ENCODE measurements around the gene CWC27.

The CWC27 gene

DNA sequence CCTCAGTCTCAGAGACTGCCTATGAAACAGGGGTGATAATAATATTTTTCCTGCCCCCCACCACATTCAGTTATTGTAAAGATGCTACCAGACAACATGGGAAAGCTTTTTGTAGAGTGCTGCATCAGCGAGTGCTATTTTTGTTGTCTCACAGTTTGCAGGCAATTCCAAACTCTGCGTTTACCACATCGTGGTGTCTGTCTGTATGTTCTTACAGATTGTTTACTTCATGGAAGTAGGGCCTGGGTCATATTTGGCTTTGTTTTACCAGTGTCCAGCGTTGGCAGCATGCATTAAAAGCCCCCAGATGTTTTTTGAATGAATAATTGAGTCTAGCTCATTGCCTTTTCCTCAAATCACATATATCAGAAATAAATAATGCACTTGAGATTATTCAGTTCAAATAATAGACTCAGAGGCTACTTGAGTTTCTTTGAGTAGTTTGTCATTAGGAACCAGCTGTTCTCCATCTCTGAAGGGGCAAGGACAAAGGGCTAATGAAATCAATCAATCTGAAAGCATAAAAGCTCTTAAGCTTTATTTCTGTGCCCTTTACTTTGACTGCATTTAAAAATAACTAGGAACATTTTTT is 243.7 kb downstream of the CWC27 start:
- no peaks in the 10 kb centered on the region for H3K27me3 ChIP-seq (replicated peaks; ENCODE audit: control insufficient read depth, insufficient read depth, low read length)
- TF ChIP-seq, protein P1, sequence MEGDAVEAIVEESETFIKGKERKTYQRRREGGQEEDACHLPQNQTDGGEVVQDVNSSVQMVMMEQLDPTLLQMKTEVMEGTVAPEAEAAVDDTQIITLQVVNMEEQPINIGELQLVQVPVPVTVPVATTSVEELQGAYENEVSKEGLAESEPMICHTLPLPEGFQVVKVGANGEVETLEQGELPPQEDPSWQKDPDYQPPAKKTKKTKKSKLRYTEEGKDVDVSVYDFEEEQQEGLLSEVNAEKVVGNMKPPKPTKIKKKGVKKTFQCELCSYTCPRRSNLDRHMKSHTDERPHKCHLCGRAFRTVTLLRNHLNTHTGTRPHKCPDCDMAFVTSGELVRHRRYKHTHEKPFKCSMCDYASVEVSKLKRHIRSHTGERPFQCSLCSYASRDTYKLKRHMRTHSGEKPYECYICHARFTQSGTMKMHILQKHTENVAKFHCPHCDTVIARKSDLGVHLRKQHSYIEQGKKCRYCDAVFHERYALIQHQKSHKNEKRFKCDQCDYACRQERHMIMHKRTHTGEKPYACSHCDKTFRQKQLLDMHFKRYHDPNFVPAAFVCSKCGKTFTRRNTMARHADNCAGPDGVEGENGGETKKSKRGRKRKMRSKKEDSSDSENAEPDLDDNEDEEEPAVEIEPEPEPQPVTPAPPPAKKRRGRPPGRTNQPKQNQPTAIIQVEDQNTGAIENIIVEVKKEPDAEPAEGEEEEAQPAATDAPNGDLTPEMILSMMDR (IDR thresholded peaks at IDR 0.05; ENCODE audit: insufficient read depth, low read length, poor library complexity, severe bottlenecking) = no peak
- no peaks in the 10 kb centered on the region for H3K36me3 ChIP-seq (ENCODE audit: control insufficient read depth, insufficient read depth, low read length)
- no peak for DNase-seq (ENCODE audit: extremely low read depth, insufficient read length)
- H3K4me3 ChIP-seq (replicated peaks; ENCODE audit: low read depth, low read length) = no peak overlapping the region

DNA sequence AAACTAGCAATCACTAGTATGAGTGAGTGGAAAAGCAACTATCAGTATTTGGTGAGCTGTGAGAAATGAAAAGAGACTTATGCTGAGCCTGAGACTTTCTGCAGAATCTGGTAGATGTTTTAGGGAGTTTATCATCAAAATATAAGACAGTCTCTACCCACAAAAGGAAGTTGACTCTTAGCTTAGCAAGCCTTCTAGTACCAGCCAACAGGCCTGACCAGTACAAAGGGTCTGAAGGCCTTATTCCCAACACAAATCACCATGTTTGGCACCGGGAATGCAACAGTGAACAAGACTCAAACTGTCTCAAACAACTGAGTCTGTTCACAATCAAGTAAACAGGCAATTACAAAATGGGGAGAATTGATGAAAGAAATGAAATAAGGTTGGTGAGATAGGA is 244.4 kb downstream of the CWC27 start:
- TF ChIP-seq, protein P1 (IDR thresholded peaks at IDR 0.05; ENCODE audit: insufficient read depth, low read length, poor library complexity, severe bottlenecking) = no peak
- no peak for DNase-seq (ENCODE audit: extremely low read depth, insufficient read length)
- no peaks in the 10 kb centered on the region for H3K36me3 ChIP-seq (ENCODE audit: control insufficient read depth, insufficient read depth, low read length)
- no peaks in the 10 kb centered on the region for H3K27me3 ChIP-seq (replicated peaks; ENCODE audit: control insufficient read depth, insufficient read depth, low read length)
- no peak overlapping the region for H3K4me3 ChIP-seq (replicated peaks; ENCODE audit: low read depth, low read length)

DNA sequence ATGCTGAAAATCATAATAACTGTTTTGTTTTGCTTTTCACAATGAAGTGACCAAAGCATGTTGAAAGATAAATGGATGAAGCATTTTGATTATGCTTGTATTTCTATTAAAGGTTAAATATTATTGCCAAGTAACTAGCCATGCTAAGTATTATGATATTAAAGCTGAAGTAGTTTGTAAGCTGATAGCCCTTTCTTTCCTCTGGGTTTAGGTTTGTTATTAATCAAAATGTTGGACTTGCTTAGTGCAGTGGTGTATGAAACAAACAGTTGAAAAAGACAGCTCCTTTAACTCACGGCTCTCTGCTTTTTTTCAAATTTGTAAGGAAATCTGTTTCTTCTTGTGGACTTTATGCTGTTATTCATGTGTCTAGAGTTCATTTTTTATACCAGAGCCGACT is 246.0 kb downstream of the CWC27 start:
- TF ChIP-seq, protein P1 (IDR thresholded peaks at IDR 0.05; ENCODE audit: insufficient read depth, low read length, poor library complexity, severe bottlenecking) = no peak
- Histone ChIP-seq H3K27me3 (replicated peaks; ENCODE audit: control insufficient read depth, insufficient read depth, low read length) (no peaks in the 10 kb centered on the region), H3K4me3 (replicated peaks; ENCODE audit: low read depth, low read length) (no peak overlapping the region), H3K36me3 (ENCODE audit: control insufficient read depth, insufficient read depth, low read length) (no peaks in the 10 kb centered on the region)
- no peak for DNase-seq (ENCODE audit: extremely low read depth, insufficient read length)

DNA sequence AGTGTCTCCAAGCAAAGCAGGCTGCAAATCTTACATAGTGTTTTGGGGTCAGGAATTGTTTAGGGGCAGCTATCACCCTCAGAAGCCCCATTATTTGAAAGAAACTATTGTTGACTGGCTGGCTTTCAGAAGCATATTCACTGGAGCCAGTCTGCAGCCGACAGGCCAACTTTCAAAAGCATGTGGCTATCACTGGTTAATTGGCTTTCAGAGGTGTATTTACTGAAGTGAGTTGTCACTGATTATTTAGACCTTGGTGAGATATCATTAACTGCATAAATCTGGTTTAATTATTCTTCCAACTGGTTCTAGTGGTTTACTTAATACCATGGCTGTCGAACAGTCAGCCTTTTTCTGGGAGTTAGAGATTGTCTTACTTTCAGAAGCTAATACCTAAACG is 247.0 kb downstream of the CWC27 start:
- Histone ChIP-seq H3K4me3 (replicated peaks; ENCODE audit: low read depth, low read length) (no peak overlapping the region), H3K27me3 (replicated peaks; ENCODE audit: control insufficient read depth, insufficient read depth, low read length) (no peaks in the 10 kb centered on the region), H3K36me3 (ENCODE audit: control insufficient read depth, insufficient read depth, low read length) (no peaks in the 10 kb centered on the region)
- no peak for DNase-seq (ENCODE audit: extremely low read depth, insufficient read length)
- TF ChIP-seq, protein P1 (IDR thresholded peaks at IDR 0.05; ENCODE audit: insufficient read depth, low read length, poor library complexity, severe bottlenecking) = no peak

DNA sequence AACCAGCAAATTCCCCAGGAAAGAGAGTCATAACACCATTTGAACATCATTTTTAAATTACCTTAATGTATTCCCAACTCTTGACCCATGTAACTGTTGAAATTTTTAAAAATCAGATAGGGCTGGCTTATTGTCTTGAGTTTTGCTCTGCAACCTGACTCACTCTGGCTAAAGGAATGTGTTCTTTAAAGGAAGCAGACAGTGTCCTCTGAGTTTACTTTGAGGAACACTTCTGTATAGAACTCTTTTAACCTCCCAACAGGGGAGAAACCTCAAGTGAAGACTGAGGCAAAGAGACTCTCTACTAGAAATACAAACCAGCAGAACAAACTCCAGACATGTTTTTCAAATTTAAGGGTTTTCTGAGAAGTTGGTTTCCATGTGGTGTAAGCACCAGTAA is 248.9 kb downstream of the CWC27 start:
- H3K27me3 ChIP-seq (replicated peaks; ENCODE audit: control insufficient read depth, insufficient read depth, low read length) = no peaks in the 10 kb centered on the region
- H3K4me3 ChIP-seq (replicated peaks; ENCODE audit: low read depth, low read length) = no peak overlapping the region
- DNase-seq (ENCODE audit: extremely low read depth, insufficient read length) = no peak
- no peaks in the 10 kb centered on the region for H3K36me3 ChIP-seq (ENCODE audit: control insufficient read depth, insufficient read depth, low read length)
- TF ChIP-seq, protein P1 (IDR thresholded peaks at IDR 0.05; ENCODE audit: insufficient read depth, low read length, poor library complexity, severe bottlenecking) = no peak

DNA sequence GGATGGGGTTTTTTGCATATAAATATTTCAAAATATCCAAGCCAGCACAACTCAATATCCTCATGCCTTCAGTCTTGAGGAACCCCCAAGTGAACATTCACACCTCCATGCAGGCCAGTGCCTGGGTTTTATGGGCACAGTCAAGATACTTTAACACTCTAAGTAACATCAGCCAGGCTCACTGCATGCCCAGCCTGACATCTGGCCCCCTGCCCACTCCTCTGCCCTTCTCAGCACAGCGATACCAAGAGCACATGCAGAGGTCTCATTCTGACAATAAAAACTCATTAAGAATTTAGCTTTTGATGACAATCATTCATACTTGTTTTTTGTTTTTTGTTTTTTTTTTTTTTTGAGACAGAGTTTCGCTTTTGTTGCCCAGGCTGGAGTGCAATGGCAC is 250.0 kb downstream of the CWC27 start:
- Histone ChIP-seq H3K36me3 (ENCODE audit: control insufficient read depth, insufficient read depth, low read length) (no peaks in the 10 kb centered on the region), H3K27me3 (replicated peaks; ENCODE audit: control insufficient read depth, insufficient read depth, low read length) (no peaks in the 10 kb centered on the region), H3K4me3 (replicated peaks; ENCODE audit: low read depth, low read length) (no peak overlapping the region)
- TF ChIP-seq, protein P1 (IDR thresholded peaks at IDR 0.05; ENCODE audit: insufficient read depth, low read length, poor library complexity, severe bottlenecking) = no peak
- no peak for DNase-seq (ENCODE audit: extremely low read depth, insufficient read length)
